ENCODE measurements around the gene MAGI2. TPM values are rescaled to one million over a fixed set of nuclear protein-coding genes. Genes with fewer than 3 reads are reported as not detected.

Gene MAGI2
- total and polyA plus RNA-seq, 4 donors, result 43.4 to 61.3 (median 50.1) TPM

DNA sequence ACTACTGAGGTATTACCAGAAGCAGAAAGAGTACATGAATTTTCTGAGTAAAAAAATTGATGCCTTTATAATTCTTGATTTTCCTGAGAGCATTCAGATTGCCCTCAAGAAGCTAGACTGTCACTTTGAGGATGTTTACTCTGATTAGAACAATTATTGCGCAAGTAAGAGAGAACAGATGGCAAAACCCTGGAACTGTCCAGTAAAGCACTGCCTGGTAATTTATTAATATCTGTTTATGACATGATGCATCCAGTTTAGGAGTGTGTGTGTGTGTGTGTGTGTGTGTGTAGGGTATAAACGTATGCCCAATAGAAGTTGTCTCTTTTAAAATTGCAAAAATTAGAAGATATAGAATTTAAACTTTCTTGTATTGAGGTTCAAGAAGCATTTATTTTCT is 1275.1 kb downstream of the MAGI2 start:
- Histone ChIP-seq H3K27me3 (ENCODE audit: control insufficient read depth, insufficient read depth, low read length) (no peaks in the 10 kb centered on the region), H3K9me3 (ENCODE audit: control insufficient read depth, insufficient read depth, low read length) (no peaks in the 10 kb centered on the region), H3K36me3 (ENCODE audit: control insufficient read depth, insufficient read depth, low read length) (no peaks in the 10 kb centered on the region), H3K4me1 (ENCODE audit: control insufficient read depth, insufficient read depth, low read length) (peaks cover 5% of the 10 kb centered on the region), H3K4me3 (ENCODE audit: low read depth, low read length) (no peak overlapping the region), H3K27ac (ENCODE audit: low read depth, low read length) (no peak overlapping the region)
- WGBS (ENCODE audit: insufficient coverage), result no CpG with 5 or more reads among the region's 2 CpGs
- DNase-seq (ENCODE audit: low read depth in 4 of 6, low spot score in 6 of 6), result no peak

DNA sequence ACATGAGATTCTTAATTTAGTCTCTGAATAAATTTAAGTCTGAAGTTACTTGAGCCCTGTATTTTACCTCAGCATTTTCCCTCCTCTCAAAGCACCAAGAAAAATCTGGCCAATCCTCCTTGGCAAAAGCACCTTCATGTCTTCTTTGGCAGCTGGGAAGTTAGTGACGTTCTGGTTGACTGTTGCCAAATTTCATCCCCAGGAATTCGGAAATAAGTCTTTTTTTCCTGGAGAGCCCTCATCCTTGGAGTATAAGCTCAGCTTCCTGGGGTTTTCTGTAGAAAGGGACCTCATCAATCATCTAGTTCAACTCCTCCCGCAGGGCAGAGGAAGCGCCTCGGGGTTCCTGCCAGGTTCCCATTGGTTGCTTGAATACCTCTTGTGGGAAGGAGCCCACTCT is 1277.3 kb downstream of the MAGI2 start:
- Histone ChIP-seq H3K4me1 (ENCODE audit: control insufficient read depth, insufficient read depth, low read length) (peaks cover 11% of the 10 kb centered on the region), H3K9me3 (ENCODE audit: control insufficient read depth, insufficient read depth, low read length) (no peaks in the 10 kb centered on the region), H3K27ac (ENCODE audit: low read depth, low read length) (peak overlapping the region; percentile 78), H3K27me3 (ENCODE audit: control insufficient read depth, insufficient read depth, low read length) (no peaks in the 10 kb centered on the region), H3K4me3 (ENCODE audit: low read depth, low read length) (no peak overlapping the region), H3K36me3 (ENCODE audit: control insufficient read depth, insufficient read depth, low read length) (no peaks in the 10 kb centered on the region)
- DNase-seq (ENCODE audit: low read depth in 4 of 6, low spot score in 6 of 6), result peak in 4 of 6 donors; percentile 29 to 83 (median 42)
- 51% methylated on average over 3 of the region's 5 CpGs for WGBS (ENCODE audit: insufficient coverage)

DNA sequence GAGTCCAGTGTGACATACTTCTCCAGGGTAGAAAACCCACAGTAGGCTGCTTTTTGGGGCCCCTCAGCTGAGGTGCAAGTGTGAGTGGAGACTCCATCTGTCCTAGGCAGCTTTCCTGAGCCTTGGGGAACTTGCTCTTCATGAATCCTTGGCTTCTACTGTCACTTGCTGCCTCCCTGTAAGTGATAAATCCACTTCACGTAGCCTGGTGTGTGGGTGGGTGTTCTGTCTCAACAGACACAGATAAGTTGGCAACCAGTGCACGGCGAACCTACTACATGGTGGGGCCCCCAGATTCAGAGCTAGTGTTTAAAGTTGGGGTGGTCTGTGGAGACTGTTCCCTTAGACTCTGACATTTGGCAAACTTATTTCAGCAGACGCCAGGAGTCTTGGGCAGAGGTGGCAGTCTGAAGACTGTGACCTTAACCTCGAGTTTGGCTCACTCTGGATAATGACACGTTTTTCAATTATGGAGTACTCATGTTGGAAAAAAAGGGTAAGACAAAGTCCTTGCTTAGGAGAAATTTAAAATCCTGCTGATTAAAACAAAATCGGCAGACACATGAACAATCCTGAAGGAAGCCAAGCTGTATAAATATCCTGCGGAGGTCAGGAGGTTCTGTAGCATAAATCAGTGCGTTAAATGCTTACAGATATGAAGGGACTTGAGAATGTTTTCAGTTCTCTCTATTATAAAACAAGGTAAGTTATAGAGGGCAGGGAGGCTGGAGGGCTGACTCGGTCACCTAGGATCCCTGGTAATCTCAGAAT is 1278.0 kb downstream of the MAGI2 start:
- DNase-seq (ENCODE audit: low read depth in 4 of 6, low spot score in 6 of 6), result peak in 1 of 6 donors; percentile 31
- 66% methylated on average over 7 of the region's 10 CpGs for WGBS (ENCODE audit: insufficient coverage)
- peak overlapping the region; percentile 78 for H3K27ac ChIP-seq (ENCODE audit: low read depth, low read length)

DNA sequence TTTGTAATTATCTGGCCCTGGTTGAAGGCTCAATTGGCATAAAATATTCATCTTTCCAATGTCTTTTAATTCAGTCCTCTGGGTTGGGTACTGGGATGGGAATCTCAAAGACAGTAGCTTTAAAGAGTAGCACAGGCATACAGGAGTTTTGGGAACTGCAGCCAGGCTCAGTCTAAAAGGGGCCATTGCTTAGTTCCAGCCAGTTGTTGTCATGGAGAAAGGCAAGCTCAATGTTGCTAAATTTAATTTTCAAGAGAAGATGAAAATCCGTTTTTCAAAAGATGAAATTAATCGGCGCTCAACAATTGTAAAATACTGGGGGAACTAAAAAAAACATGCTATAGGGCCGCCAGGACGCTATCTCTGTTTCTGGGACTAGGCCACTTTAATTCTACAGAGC is 1279.8 kb downstream of the MAGI2 start:
- Histone ChIP-seq H3K4me1 (ENCODE audit: control insufficient read depth, insufficient read depth, low read length) (peaks cover 11% of the 10 kb centered on the region), H3K36me3 (ENCODE audit: control insufficient read depth, insufficient read depth, low read length) (no peaks in the 10 kb centered on the region), H3K27me3 (ENCODE audit: control insufficient read depth, insufficient read depth, low read length) (no peaks in the 10 kb centered on the region), H3K9me3 (ENCODE audit: control insufficient read depth, insufficient read depth, low read length) (no peaks in the 10 kb centered on the region), H3K27ac (ENCODE audit: low read depth, low read length) (no peak overlapping the region), H3K4me3 (ENCODE audit: low read depth, low read length) (no peak overlapping the region)
- 100% methylated on average over 2 of the region's 5 CpGs for WGBS (ENCODE audit: insufficient coverage)
- DNase-seq (ENCODE audit: low read depth in 4 of 6, low spot score in 6 of 6), result peak in 1 of 6 donors; percentile 22

More for the DNA sequence above, 1278.0 kb downstream of the MAGI2 start:
- Histone ChIP-seq H3K4me1 (ENCODE audit: control insufficient read depth, insufficient read depth, low read length) (peaks cover 11% of the 10 kb centered on the region), H3K4me3 (ENCODE audit: low read depth, low read length) (no peak overlapping the region), H3K36me3 (ENCODE audit: control insufficient read depth, insufficient read depth, low read length) (no peaks in the 10 kb centered on the region), H3K27me3 (ENCODE audit: control insufficient read depth, insufficient read depth, low read length) (no peaks in the 10 kb centered on the region), H3K9me3 (ENCODE audit: control insufficient read depth, insufficient read depth, low read length) (no peaks in the 10 kb centered on the region)

DNA sequence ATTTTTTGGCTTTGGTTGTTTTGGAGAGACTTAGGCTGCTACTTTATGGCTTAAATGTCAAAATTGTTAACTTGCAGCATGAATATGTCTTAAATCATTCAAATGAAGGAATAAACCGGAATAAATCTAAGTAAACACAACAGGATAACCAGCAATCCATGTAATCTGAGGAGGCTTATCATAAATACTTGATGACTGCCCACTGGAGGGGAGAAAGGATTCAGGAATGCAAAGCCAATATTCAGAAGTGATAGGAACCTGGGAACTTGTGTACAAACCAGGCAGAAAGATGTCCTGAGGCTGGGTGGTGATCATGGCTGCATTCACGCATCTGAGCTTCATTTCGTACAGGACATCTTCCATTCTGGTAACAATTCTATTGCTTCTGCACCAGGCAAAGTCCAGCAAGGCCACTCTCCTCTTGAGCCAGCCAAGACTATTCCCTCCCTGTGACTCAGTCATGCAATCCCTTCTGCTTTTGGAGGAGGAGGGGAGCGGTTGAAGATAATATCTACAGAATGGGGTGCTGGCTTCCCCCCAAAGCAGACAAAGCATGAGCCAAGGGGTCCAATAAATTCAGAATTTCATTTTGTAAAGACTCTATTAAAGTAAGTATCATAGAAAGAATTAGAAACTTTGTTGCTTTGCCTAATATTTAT is 1280.4 kb downstream of the MAGI2 start:
- Histone ChIP-seq H3K4me1 (ENCODE audit: control insufficient read depth, insufficient read depth, low read length) (peaks cover 11% of the 10 kb centered on the region), H3K27me3 (ENCODE audit: control insufficient read depth, insufficient read depth, low read length) (no peaks in the 10 kb centered on the region), H3K36me3 (ENCODE audit: control insufficient read depth, insufficient read depth, low read length) (no peaks in the 10 kb centered on the region), H3K27ac (ENCODE audit: low read depth, low read length) (peak overlapping the region; percentile 22), H3K9me3 (ENCODE audit: control insufficient read depth, insufficient read depth, low read length) (no peaks in the 10 kb centered on the region), H3K4me3 (ENCODE audit: low read depth, low read length) (no peak overlapping the region)
- no peak for DNase-seq (ENCODE audit: low read depth in 4 of 6, low spot score in 6 of 6)
- 17% methylated on average over 1 of the region's 4 CpGs for WGBS (ENCODE audit: insufficient coverage)

DNA sequence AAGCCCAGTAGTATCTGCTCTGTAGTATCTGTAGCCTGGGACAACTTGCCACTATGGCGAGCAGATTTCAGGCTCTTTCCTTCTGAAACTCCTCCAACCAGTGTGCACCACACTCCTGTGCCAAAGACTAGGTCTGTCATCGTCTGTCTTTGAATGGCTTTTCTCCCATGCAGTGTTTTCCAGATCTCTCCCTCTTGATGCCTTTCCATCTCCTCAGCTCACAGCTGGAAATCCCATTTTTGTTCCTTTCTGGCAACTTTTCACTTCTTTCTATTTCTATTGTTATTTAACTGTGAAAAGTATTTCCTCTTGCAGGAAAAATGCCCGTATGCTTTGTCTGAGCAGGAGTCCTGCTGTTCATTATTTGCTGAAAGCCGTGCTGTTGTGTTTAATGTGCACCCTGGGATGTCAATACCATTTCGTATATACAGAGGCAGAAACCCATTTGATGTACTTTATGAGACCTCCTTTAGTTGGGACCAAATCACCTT is 1281.2 kb downstream of the MAGI2 start:
- Histone ChIP-seq H3K27ac (ENCODE audit: low read depth, low read length) (peak overlapping the region; percentile 22), H3K27me3 (ENCODE audit: control insufficient read depth, insufficient read depth, low read length) (no peaks in the 10 kb centered on the region), H3K4me1 (ENCODE audit: control insufficient read depth, insufficient read depth, low read length) (peaks cover 11% of the 10 kb centered on the region), H3K4me3 (ENCODE audit: low read depth, low read length) (no peak overlapping the region), H3K9me3 (ENCODE audit: control insufficient read depth, insufficient read depth, low read length) (no peaks in the 10 kb centered on the region), H3K36me3 (ENCODE audit: control insufficient read depth, insufficient read depth, low read length) (no peaks in the 10 kb centered on the region)
- WGBS (ENCODE audit: insufficient coverage), result 10% methylated on average over 4 of the region's 5 CpGs
- peak in 4 of 6 donors; percentile 13 to 84 (median 48) for DNase-seq (ENCODE audit: low read depth in 4 of 6, low spot score in 6 of 6)

DNA sequence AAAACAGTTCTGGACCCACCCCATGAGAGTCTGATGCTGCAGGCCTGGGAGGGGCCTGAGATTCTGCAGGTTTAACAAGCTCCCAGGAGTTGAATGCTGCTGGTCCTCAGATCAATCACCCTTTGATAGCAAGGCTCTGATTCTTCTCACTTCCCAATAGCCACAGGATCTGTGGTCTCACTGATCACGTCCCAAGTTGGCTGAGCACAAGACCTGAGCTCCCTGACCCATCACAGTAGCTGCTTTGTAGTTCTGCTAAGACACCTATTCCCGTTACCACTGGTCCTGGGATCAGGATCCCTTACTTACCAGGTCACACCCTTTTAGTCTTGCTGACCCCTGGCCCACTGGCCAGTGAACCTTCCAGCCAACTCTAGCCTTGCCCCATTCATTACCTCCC is 1282.1 kb downstream of the MAGI2 start:
- DNase-seq (ENCODE audit: low read depth in 4 of 6, low spot score in 6 of 6), result no peak
- WGBS (ENCODE audit: insufficient coverage), result 91% methylated on average over 2 of the region's 2 CpGs
- H3K27ac ChIP-seq (ENCODE audit: low read depth, low read length), result no peak overlapping the region

DNA sequence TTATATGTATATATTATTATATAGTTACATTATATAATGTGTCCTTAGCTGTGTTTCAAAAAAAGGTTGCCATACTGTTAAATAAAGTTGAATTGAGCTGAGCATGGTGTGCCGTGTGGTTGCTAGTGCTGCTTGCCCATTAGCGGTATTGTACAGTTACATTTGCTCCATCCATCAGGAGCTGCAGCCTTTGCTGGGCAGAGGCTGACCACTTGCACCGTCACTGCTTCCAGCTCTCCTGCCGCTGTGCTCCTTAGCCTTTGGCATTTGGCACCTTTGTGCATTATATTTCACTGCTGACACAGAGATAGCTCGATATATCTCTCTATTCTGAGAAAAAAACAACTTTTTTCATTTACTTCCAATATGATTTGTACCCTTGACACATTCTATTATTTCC is 1282.7 kb downstream of the MAGI2 start:
- 92% methylated on average over 5 of the region's 5 CpGs for WGBS (ENCODE audit: insufficient coverage)

More for the DNA sequence above, 1282.1 kb downstream of the MAGI2 start:
- no peaks in the 10 kb centered on the region for H3K9me3 ChIP-seq (ENCODE audit: control insufficient read depth, insufficient read depth, low read length)
- H3K36me3 ChIP-seq (ENCODE audit: control insufficient read depth, insufficient read depth, low read length), result no peaks in the 10 kb centered on the region
- H3K4me3 ChIP-seq (ENCODE audit: low read depth, low read length), result no peak overlapping the region
- peaks cover 11% of the 10 kb centered on the region for H3K4me1 ChIP-seq (ENCODE audit: control insufficient read depth, insufficient read depth, low read length)
- no peaks in the 10 kb centered on the region for H3K27me3 ChIP-seq (ENCODE audit: control insufficient read depth, insufficient read depth, low read length)

DNA sequence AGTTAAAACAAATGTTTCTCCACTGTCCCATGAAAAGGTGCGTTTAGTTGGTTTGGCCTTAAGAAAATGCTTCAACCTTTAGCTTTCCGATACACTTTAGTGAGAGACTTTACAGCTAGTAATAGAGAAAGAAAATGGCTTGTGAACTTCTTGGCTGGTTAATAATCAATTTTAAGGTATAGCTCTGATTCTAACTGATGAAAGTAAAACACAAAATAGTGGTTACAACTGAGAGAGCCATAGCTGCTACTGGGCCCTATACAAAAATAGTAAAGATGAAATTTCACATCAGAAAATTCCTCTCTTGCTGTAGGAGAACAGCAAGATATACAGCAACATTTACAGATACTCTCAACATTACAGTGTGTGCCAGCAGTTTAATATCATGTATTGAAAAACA is 1283.5 kb downstream of the MAGI2 start:
- Histone ChIP-seq H3K9me3 (ENCODE audit: control insufficient read depth, insufficient read depth, low read length) (no peaks in the 10 kb centered on the region), H3K4me1 (ENCODE audit: control insufficient read depth, insufficient read depth, low read length) (peaks cover 6% of the 10 kb centered on the region), H3K27me3 (ENCODE audit: control insufficient read depth, insufficient read depth, low read length) (no peaks in the 10 kb centered on the region), H3K36me3 (ENCODE audit: control insufficient read depth, insufficient read depth, low read length) (no peaks in the 10 kb centered on the region), H3K27ac (ENCODE audit: low read depth, low read length) (no peak overlapping the region), H3K4me3 (ENCODE audit: low read depth, low read length) (no peak overlapping the region)
- DNase-seq (ENCODE audit: low read depth in 4 of 6, low spot score in 6 of 6), result no peak
- WGBS (ENCODE audit: insufficient coverage), result no CpG with 5 or more reads among the region's 2 CpGs

More for the DNA sequence above, 1282.7 kb downstream of the MAGI2 start:
- Histone ChIP-seq H3K36me3 (ENCODE audit: control insufficient read depth, insufficient read depth, low read length) (no peaks in the 10 kb centered on the region), H3K4me3 (ENCODE audit: low read depth, low read length) (no peak overlapping the region), H3K9me3 (ENCODE audit: control insufficient read depth, insufficient read depth, low read length) (no peaks in the 10 kb centered on the region), H3K27me3 (ENCODE audit: control insufficient read depth, insufficient read depth, low read length) (no peaks in the 10 kb centered on the region), H3K4me1 (ENCODE audit: control insufficient read depth, insufficient read depth, low read length) (peaks cover 11% of the 10 kb centered on the region), H3K27ac (ENCODE audit: low read depth, low read length) (no peak overlapping the region)
- no peak for DNase-seq (ENCODE audit: low read depth in 4 of 6, low spot score in 6 of 6)

Data from spinal cord (tissue), 10 donors.